ENCODE data around the gene AP3S1.

DNA sequence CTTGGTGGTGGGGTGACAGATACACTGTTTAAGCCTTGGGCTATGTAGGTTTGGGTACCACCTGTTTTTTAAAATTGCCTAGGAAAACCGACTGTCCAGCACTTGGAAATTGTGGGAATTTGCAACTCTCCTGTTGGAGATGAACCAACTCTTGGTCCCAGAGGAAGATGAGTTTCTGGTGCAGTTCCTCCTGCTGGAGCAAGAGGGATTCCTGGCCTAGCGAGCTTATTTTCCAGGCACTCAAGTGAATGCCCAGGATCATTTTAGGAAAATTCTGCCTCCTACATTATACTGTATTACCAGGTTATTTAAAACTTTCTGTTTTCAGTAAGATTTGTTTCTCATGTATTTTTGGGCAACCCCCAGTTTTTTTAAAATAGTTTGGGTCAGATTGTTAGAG lies 33.7 kb downstream of the AP3S1 start:
- TF ChIP-seq, protein P1, sequence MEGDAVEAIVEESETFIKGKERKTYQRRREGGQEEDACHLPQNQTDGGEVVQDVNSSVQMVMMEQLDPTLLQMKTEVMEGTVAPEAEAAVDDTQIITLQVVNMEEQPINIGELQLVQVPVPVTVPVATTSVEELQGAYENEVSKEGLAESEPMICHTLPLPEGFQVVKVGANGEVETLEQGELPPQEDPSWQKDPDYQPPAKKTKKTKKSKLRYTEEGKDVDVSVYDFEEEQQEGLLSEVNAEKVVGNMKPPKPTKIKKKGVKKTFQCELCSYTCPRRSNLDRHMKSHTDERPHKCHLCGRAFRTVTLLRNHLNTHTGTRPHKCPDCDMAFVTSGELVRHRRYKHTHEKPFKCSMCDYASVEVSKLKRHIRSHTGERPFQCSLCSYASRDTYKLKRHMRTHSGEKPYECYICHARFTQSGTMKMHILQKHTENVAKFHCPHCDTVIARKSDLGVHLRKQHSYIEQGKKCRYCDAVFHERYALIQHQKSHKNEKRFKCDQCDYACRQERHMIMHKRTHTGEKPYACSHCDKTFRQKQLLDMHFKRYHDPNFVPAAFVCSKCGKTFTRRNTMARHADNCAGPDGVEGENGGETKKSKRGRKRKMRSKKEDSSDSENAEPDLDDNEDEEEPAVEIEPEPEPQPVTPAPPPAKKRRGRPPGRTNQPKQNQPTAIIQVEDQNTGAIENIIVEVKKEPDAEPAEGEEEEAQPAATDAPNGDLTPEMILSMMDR (tag by site-specific recombination; IDR thresholded peaks at IDR 0.05) = no peak
- TF ChIP-seq KLF1 (tag by site-specific recombination; IDR thresholded peaks at IDR 0.05) (no peak), ZNF530 (tag by site-specific recombination; IDR thresholded peaks at IDR 0.05; ENCODE audit: low read depth) (no peak), KLF9 (tag by site-specific recombination; IDR thresholded peaks at IDR 0.05; ENCODE audit: low read depth) (no peak), ZNF248 (tag by site-specific recombination; IDR thresholded peaks at IDR 0.05) (no peak), ZNF549 (tag by site-specific recombination; IDR thresholded peaks at IDR 0.05) (no peak), ZNF768 (tag by site-specific recombination; IDR thresholded peaks at IDR 0.05) (no peak), ZBTB17 (tag by site-specific recombination; IDR thresholded peaks at IDR 0.05) (no peak)
- TF ChIP-seq, protein P2, sequence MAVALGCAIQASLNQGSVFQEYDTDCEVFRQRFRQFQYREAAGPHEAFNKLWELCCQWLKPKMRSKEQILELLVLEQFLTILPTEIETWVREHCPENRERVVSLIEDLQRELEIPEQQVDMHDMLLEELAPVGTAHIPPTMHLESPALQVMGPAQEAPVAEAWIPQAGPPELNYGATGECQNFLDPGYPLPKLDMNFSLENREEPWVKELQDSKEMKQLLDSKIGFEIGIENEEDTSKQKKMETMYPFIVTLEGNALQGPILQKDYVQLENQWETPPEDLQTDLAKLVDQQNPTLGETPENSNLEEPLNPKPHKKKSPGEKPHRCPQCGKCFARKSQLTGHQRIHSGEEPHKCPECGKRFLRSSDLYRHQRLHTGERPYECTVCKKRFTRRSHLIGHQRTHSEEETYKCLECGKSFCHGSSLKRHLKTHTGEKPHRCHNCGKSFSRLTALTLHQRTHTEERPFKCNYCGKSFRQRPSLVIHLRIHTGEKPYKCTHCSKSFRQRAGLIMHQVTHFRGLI (tag by site-specific recombination; IDR thresholded peaks at IDR 0.05) = no peak

Measured in HEK293 (cell line).